NT2/D1 (cell line): ENCODE results near the gene SPPL2C.

Experiments
- YY1 ChIP-seq: IDR thresholded peaks from 2 replicates; pipeline ENCODE4 v1.6.1; 2011; ENCODE audit not compliant: insufficient read length, insufficient read depth
- ZNF274 ChIP-seq: IDR thresholded peaks from 2 replicates; pipeline ENCODE4 v1.6.1; 2011; ENCODE audit warnings: mild to moderate bottlenecking, low read depth, low read length

GRCh38 chr17:45834471-45835396, 9.9 kb upstream of the SPPL2C start:
- TF ChIP-seq ZNF274, result no peak
- no peak for TF ChIP-seq YY1
